ENCODE results near the gene MGAT3. TPM values are rescaled to one million over a fixed set of nuclear protein-coding genes. Genes with fewer than 3 reads are reported as not detected.
A peak's percentile ranks its signal among the peaks of the same experiment; 100 is the strongest.

Gene MGAT3
- total and polyA plus RNA-seq, 2 donors, result 4.2 to 4.8 TPM

GRCh38 chr22:39527481-39527961 is 70.7 kb downstream of the MGAT3 start:
- Histone ChIP-seq H3K27ac (ENCODE audit: low read depth) (no peak overlapping the region), H3K4me3 (ENCODE audit: low read depth, low read length) (no peak overlapping the region), H3K4me1 (ENCODE audit: insufficient read depth) (no peaks in the 10 kb centered on the region), H3K36me3 (ENCODE audit: insufficient read depth) (no peaks in the 10 kb centered on the region)
- 52% methylated on average over 6 of the region's 6 CpGs for WGBS
- DNase-seq (ENCODE audit: extremely low spot score), result no peak

DNA sequence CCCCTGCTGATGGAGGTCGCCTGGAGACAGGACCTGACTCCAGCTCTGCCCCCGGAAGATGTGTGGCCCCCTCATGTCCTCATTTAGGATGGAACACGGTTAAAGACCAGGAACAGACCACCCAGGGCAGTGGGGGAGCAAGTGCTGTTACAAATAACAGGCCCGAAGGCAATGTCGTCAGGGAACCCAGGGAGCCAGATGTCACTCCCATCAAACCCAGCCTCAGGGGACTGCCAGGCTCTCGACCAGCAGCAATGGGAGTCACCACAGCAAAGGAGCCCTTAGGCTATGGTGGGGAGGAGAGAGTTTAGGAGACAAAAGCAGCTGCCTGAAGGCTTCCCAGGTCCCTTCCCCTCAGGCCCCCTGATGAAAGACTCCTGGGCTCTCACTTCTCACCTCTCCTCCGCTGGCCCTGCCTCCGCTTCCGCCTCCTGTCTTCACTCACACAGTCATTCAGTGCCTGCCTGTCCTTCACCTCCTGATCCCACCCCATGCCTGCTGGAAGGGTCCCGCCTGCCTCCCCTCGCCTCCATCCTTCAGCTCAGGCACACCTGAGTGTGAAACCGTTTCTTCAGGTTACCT is 71.4 kb downstream of the MGAT3 start:
- no peaks in the 10 kb centered on the region for H3K36me3 ChIP-seq (ENCODE audit: insufficient read depth)
- DNase-seq (ENCODE audit: extremely low spot score), result no peak
- no peak overlapping the region for H3K4me3 ChIP-seq (ENCODE audit: low read depth, low read length)
- no peaks in the 10 kb centered on the region for H3K4me1 ChIP-seq (ENCODE audit: insufficient read depth)
- 62% methylated on average over 12 of the region's 12 CpGs for WGBS
- H3K27ac ChIP-seq (ENCODE audit: low read depth), result no peak overlapping the region

DNA sequence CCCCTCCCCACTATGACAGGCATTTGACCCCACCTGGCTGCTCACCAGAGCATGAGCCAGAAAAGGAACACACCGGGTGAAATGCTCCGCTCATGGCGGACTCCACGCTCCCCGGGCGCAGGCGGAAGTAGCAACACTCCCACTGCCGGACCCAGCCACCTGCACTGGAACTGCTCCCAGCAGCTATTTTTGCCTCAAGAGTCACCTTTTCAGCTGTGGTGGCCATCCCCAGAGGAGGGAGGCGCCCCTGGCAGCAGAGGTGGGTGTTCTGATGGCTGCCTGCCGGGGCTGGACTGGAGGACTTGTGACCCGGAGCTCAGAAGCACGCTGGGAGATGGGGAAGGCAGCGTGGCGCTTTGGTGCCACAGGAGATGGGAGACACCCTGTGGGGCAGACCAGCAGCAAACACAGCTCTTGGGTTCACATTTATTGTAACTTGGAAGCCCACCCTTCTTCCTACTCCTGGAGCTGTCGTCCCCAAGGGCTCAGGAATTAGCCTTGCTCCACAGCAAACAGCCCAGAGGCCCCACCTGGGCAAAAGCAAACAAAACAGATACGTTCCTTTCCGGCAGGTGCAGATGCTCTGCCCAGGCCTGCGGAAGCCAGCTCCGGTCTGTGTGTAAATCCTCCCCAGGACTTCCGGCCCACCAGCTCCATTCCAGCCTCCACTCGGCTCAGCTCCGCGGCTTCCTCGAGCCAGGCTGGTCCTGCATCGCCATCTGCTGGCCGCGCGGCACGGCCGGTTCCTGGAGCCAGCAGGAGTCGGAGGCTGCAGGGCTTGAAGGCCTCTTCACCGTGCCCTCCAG is 72.1 kb downstream of the MGAT3 start:
- Histone ChIP-seq H3K27ac (ENCODE audit: low read depth) (no peak overlapping the region), H3K4me3 (ENCODE audit: low read depth, low read length) (no peak overlapping the region), H3K36me3 (ENCODE audit: insufficient read depth) (no peaks in the 10 kb centered on the region), H3K4me1 (ENCODE audit: insufficient read depth) (no peaks in the 10 kb centered on the region)
- WGBS, result 34% methylated on average over 32 of the region's 32 CpGs
- no peak for DNase-seq (ENCODE audit: extremely low spot score)

- WGBS, result 63% methylated on average over 17 of the region's 17 CpGs
- H3K4me3 ChIP-seq (ENCODE audit: low read depth, low read length), result no peak overlapping the region
- no peak overlapping the region for H3K27ac ChIP-seq (ENCODE audit: low read depth)
- H3K4me1 ChIP-seq (ENCODE audit: insufficient read depth), result no peaks in the 10 kb centered on the region
- H3K36me3 ChIP-seq (ENCODE audit: insufficient read depth), result no peaks in the 10 kb centered on the region
- DNase-seq (ENCODE audit: extremely low spot score), result no peak
These were observed 72.7 kb downstream of the MGAT3 start for GRCh38 chr22:39529487-39529851.

DNA sequence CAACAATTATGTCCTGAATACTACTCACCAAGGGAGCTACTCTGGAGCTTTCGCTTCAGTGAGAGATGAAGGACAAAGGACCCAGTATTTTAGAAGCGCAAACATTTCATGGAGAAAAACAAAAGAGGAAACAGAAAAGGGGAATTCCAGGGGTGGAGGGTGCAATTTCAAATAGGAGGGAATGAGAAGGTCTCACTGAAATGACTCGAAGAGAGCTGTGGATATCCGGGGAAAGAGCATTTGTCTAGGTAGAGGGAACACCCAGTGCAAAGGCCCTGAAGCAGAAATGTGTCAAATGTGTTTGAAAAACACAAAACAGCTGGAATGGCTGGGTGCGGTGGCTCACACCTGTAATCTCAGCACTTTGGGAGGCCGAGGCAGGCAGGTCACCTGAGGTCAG is 73.3 kb downstream of the MGAT3 start:
- Histone ChIP-seq H3K36me3 (ENCODE audit: insufficient read depth) (no peaks in the 10 kb centered on the region), H3K4me1 (ENCODE audit: insufficient read depth) (no peaks in the 10 kb centered on the region), H3K4me3 (ENCODE audit: low read depth, low read length) (no peak overlapping the region), H3K27ac (ENCODE audit: low read depth) (no peak overlapping the region)
- WGBS, result 82% methylated on average over 6 of the region's 6 CpGs
- no peak for DNase-seq (ENCODE audit: extremely low spot score)

DNA sequence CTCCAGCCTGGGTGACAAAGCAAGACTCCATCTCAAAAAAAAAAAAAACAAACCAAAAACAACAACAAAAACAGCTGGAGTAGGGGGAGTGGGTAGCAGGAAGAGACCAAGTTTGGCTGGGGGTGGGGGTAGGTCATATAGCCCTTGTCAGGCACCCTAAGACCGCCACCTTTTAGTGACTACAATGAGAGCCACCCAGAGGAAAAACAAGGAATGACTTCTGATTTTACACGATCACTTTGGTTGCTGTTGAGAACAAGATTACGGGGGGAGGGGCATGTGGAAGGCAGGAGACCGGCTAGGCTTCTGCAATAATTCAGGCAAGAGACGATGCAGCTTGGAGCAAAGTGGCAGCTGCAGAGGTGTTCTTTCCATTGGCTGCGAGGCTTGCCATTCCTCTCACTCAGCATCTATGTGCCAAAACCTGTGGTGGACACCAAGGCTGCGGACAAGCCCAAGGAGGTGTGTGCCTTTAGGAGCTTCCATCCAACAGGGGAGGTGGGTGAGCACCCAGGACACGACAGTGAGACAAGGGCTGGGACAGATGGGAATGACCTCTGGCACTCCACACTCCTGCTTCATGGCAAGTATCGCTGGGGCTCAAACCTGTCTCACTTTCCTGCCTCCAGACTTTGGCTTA is 74.0 kb downstream of the MGAT3 start:
- WGBS, result 44% methylated on average over 9 of the region's 9 CpGs
- Histone ChIP-seq H3K36me3 (ENCODE audit: insufficient read depth) (no peaks in the 10 kb centered on the region), H3K27ac (ENCODE audit: low read depth) (no peak overlapping the region), H3K4me3 (ENCODE audit: low read depth, low read length) (no peak overlapping the region), H3K4me1 (ENCODE audit: insufficient read depth) (no peaks in the 10 kb centered on the region)
- no peak for DNase-seq (ENCODE audit: extremely low spot score)

DNA sequence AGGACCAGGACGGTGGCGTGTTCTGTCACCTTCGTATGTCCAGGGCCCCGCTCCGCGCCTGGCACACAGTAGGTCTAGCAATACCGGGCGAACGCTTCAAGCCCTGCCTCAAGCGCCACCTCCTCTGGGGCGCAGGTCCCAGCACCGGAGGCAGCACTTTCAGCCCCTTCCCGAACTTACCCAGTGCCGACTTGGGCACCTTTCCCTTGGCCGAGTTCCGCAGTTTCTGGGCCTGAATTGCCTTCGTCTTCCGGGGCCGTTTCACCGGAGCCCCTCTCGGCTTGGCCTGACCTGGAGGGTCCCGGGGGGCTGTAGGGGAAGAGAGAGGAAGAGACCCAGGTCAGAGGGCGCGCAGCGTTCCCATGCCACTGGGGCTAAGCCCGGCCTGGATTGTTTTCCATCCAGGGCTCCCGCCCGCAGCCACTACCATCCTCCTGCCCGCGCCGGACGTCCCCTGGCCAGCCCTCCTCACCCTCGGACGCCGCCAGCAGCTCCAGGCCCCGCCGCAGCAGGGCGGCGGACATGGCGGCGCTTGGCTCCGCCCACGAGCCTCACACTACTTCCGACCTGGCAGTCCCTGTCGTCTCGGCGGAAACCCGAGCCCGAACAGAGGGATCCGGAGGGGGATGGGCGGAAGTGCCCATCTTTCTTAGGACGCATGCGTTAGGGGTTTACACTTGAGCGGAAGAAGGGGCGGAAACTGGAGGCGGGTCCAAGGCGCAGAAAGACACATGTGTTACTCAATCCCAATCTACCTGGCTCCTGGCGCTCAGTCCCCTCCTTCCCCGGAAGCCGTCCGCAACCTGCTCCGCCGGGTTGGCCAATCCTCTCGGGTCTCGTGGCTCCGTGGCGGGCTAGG is 75.6 kb downstream of the MGAT3 start, which contains the start of gene RPS19BP1:
TSS of gene RPS19BP1 (minus strand) at position 534 of the 859 bp plus-strand sequence. CDS start at position 524, 10 bp downstream.
- H3K4me1 ChIP-seq (ENCODE audit: insufficient read depth), result no peaks in the 10 kb centered on the region

GRCh38 chr22:39534092-39534506 is 77.3 kb downstream of the MGAT3 start:
- Histone ChIP-seq H3K4me1 (ENCODE audit: insufficient read depth) (no peaks in the 10 kb centered on the region), H3K36me3 (ENCODE audit: insufficient read depth) (no peaks in the 10 kb centered on the region), H3K27ac (ENCODE audit: low read depth) (no peak overlapping the region), H3K4me3 (ENCODE audit: low read depth, low read length) (no peak overlapping the region)
- no peak for DNase-seq (ENCODE audit: extremely low spot score)
- 82% methylated on average over 12 of the region's 12 CpGs for WGBS

More for the DNA sequence above, 75.6 kb downstream of the MGAT3 start, which contains the start of gene RPS19BP1:
- WGBS, result under 1% methylated on average over 67 of the region's 67 CpGs
- peak; percentile 98 for DNase-seq (ENCODE audit: extremely low spot score)
- peak within 1 kb of the TSS; percentile 87 for H3K27ac ChIP-seq (ENCODE audit: low read depth)
- peak within 1 kb of the TSS; percentile 75 for H3K4me3 ChIP-seq (ENCODE audit: low read depth, low read length)
- no peaks in the 10 kb centered on the region for H3K36me3 ChIP-seq (ENCODE audit: insufficient read depth)

GRCh38 chr22:39534591-39535356 is 78.0 kb downstream of the MGAT3 start:
- WGBS, result 7% methylated on average over 41 of the region's 41 CpGs
- DNase-seq (ENCODE audit: extremely low spot score), result no peak
- H3K36me3 ChIP-seq (ENCODE audit: insufficient read depth), result no peaks in the 10 kb centered on the region
- no peaks in the 10 kb centered on the region for H3K4me1 ChIP-seq (ENCODE audit: insufficient read depth)
- H3K27ac ChIP-seq (ENCODE audit: low read depth), result no peak overlapping the region
- no peak overlapping the region for H3K4me3 ChIP-seq (ENCODE audit: low read depth, low read length)

GRCh38 chr22:39535357-39535725 is 78.5 kb downstream of the MGAT3 start:
- H3K27ac ChIP-seq (ENCODE audit: low read depth), result no peak overlapping the region
- no peak for DNase-seq (ENCODE audit: extremely low spot score)
- no peak overlapping the region for H3K4me3 ChIP-seq (ENCODE audit: low read depth, low read length)
- WGBS, result 48% methylated on average over 13 of the region's 13 CpGs
- no peaks in the 10 kb centered on the region for H3K4me1 ChIP-seq (ENCODE audit: insufficient read depth)
- H3K36me3 ChIP-seq (ENCODE audit: insufficient read depth), result no peaks in the 10 kb centered on the region

GRCh38 chr22:39535831-39536449 is 79.1 kb downstream of the MGAT3 start:
- no peak for DNase-seq (ENCODE audit: extremely low spot score)
- Histone ChIP-seq H3K36me3 (ENCODE audit: insufficient read depth) (no peaks in the 10 kb centered on the region), H3K4me3 (ENCODE audit: low read depth, low read length) (no peak overlapping the region), H3K27ac (ENCODE audit: low read depth) (no peak overlapping the region), H3K4me1 (ENCODE audit: insufficient read depth) (no peaks in the 10 kb centered on the region)
- 86% methylated on average over 15 of the region's 15 CpGs for WGBS

GRCh38 chr22:39536711-39537110 is 79.9 kb downstream of the MGAT3 start:
- DNase-seq (ENCODE audit: extremely low spot score), result no peak
- no peaks in the 10 kb centered on the region for H3K4me1 ChIP-seq (ENCODE audit: insufficient read depth)
- no peak overlapping the region for H3K27ac ChIP-seq (ENCODE audit: low read depth)
- no peaks in the 10 kb centered on the region for H3K36me3 ChIP-seq (ENCODE audit: insufficient read depth)
- no peak overlapping the region for H3K4me3 ChIP-seq (ENCODE audit: low read depth, low read length)
- 63% methylated on average over 8 of the region's 8 CpGs for WGBS

All from urinary bladder (tissue), 4 donors.